Muscle of arm (tissue), 12 donors: Measurements from ENCODE around the gene WNT7A. TPM values are rescaled to one million over a fixed set of nuclear protein-coding genes. Genes with fewer than 3 reads are reported as not detected.

Experiments
- DNase-seq: peaks from one replicate; pipeline ENCODE4 v3.0.0-alpha.2; 2013
- polyA plus RNA-seq, 12 donors: library from polyadenylated mRNA; unstranded; fragments of 120-200 nt; gene quantifications; one replicate each; pipeline ENCODE4 v1.2.1, GENCODE V29; 2013; ENCODE audit not compliant: insufficient read length in 12 of 12

WNT7A gene
- polyA plus RNA-seq, 12 donors, result 0.04 to 4.5 (median 0.12) TPM; not detected in 5

DNA sequence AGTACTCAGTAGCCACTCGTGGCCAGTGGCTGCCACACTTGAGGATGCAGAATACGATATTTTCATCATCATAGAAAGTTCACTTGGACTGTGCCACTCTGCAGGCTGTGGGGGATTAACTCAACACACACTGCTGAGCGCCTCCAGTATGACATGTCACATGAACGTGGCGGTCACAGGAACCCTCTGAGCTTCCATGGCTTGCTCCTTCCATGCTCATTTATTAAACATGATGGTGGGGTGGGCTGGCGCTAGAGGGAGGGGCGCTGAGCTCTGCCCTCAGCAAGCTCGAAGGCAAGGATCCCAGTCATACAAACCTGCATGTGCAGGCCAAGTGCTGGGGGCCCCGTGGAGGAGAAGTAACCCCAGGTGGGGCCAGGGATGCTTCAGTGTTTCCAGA, 85.5 kb downstream of the WNT7A start:
- no peak for DNase-seq

- no peak for DNase-seq
Measured at GRCh38 chr3:13793451-13793850, 86.4 kb downstream of the WNT7A start.

DNA sequence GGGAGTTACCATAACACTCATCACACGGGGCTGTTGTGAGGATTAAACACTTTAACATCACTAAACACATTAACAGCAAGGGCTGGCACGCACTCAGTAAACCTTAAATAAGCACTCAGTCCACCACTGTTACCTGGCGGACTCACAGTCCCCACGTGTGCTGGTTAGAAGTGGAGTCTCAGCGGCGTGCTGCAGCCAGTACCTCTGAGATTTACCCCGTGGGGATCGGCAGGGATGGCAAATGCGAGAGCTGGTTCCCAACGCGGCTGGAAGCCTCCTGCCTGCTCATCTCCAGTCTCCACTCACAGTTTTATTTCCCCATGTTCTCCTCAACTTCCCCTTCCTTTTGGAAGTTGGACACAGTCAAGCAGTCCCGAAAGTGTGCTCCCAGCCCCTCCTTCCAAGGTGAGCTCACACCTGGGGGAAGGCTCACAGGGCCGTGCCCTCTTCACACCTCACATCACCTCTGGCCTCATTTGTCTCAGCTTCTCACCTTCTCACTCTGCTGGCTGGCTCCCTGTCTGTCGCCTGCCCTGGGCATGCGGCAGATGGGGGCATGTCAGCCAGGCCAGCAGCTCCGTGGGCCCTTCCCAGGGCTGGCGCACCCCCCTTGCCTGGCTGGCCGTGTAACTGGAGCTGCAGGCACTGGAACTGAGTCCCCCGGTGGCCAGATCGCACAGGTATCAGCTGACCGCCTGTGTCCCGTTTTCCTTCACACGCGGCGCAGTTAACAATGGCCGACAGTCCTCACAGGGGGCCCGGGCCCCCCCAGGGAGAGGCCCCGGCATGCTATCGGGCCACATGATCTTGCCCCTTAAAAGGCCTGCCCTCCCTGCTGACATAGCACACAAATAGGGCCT, 87.1 kb downstream of the WNT7A start:
- DNase-seq, result no peak

GRCh38 chr3:13792051-13792490, 87.8 kb downstream of the WNT7A start:
- no peak for DNase-seq

GRCh38 chr3:13791198-13792050, 88.4 kb downstream of the WNT7A start:
- no peak for DNase-seq

GRCh38 chr3:13790376-13791197, 89.3 kb downstream of the WNT7A start:
- DNase-seq, result no peak

DNA sequence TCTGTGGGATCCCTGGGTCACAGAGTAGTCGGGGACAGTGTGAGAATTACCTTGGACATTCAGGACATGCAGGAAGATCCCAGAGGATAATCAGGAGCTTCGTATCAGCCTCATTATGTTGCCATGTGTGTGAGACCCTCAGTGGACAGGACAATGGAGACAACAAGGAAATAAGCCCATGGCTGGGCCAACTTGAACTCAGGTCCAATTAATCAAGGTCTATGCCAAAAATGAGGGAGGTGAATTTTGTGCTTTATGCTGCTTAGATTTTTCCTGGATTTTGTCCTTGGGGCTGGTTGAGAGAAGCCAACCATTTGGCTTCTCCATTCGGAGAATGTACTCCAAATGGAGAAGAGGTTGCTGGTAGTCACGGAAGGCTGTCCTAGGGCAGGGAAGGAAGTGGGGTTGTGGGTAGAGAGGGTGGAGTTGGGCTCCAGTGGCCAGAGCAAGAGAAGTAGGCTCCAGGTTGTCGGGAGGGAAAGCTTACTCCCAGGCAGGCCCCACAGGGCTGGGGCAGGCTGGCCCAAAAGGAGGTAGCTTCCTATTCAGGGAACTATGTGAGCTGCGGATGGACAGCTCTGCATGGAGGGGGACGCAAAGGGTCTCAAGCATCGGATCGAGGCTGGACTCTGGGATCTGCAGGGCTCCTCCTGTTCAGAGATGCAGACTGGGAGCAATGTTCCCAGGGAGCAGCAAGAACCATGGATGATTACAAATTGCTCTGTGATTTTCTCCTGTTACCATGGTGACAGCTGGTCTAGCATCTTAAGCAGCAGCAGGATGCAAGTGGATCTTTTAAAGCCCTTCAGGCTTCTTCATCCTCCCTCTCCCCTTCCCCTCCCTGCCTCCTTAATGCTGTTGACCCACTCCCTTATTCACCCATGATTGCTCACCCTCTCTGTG, 91.1 kb downstream of the WNT7A start:
- no peak for DNase-seq

DNA sequence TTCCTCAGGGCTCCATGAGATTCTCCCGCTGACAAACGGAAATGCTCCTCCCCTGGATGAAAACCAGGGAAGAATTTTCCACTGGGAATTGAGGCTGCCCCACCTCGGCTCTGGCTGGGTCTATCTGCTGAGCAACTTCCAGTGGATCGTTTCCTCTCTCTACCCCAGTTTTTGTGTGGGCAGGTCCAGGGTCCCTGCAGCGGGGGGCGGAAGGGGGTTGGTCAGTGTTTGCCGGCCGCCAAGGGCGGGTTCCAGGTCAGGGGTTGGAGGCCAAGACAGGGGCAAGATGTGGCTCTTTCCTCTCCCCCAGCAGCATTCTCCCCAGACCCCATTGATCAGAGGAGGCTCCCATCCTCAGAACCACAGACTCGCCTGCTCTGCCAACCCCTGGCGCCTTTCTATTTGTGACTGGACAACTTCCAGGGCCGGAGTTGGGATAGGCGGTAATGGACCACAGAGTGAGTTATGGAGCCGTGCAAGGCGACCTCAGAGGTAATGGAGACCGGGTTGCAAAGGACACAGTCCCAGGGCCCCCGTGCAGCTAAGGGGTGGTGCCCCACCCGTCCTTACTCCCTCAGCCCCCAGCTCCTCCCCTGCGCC, 92.2 kb downstream of the WNT7A start:
- no peak for DNase-seq

- DNase-seq, result no peak
Measured at GRCh38 chr3:13786811-13787210, 93.1 kb downstream of the WNT7A start.

GRCh38 chr3:13785853-13786436, 93.9 kb downstream of the WNT7A start:
- no peak for DNase-seq

- no peak for DNase-seq
Measured at GRCh38 chr3:13785351-13785750, 94.5 kb downstream of the WNT7A start.

DNA sequence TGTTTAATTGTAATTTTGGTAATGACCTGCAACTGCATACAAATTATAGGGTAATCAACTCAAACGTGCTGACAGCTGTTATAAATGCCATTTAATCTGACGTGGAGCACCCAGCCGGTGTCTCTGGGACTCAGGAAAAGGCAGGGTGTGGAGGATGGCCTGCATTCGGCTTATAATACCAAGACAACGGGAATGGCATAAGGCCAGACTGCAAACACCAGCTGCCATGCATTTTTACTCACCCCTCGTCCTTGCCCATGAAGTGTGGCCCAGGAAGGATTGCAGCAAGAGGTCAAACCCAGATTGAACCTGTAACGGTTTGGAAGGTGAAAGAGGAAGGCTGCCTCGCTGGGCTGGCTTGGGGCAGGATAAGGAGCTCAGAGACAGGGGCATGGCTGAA, 96.4 kb downstream of the WNT7A start:
- no peak for DNase-seq

DNA sequence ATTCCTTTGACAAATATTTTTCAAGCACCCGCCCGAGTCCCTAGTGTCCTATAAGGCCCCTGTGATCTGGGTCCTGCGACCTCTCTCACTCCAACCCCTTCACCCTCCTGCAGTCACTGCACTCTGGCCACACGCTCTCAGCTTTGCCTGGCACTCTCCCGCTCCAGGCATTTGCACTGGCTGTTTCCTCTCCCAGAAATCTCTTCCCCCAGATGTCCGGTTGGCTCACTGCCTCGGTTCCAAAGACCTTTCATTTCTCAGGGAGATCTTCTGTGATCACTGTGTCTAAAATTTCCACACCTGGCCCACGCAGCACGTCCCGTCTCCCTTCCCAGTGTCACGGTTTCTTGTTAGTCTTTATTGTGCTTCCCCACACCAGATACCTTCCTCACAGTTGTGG, 97.4 kb downstream of the WNT7A start:
- peak; percentile 27 for DNase-seq

- DNase-seq, result no peak
Measured at GRCh38 chr3:13781417-13781816, 98.5 kb downstream of the WNT7A start.

GRCh38 chr3:13780432-13781176, 99.3 kb downstream of the WNT7A start:
- no peak for DNase-seq

DNA sequence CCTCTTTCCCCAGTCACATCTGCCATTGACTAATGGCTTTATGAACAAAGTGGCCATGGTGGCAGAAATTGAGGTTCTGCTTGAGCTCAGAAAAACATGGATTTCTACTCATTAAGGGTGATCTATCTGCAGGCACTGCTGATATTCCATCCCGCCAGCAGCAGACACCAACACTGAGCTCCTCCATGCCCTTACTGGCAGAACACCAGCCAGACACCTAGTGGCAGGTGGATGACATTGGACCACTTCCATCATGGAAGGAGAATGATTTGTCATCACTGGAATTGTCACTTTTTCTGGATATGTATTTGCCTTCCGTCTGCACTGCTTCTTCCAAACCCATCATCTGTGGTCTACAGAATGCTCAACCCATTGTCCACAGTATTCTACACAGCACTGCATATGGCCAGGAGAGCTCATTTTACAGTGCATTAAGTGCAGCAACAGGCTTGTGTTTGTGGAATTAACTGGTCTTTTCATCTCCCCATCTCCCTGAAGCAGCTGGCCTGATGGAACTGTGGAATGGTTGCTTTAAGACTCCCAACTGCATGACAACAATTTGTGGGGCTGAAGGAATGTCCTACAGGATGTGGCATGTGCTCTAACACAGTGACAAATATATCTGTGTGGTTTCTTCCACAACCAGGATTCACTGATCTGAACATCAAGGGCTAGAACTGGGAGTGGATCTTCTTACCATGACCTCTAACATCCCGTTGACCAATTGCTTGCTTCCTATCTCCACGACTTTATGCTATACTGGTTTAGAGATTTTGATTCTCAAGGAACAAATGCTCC, 103.4 kb downstream of the WNT7A start:
- DNase-seq, result no peak

DNA sequence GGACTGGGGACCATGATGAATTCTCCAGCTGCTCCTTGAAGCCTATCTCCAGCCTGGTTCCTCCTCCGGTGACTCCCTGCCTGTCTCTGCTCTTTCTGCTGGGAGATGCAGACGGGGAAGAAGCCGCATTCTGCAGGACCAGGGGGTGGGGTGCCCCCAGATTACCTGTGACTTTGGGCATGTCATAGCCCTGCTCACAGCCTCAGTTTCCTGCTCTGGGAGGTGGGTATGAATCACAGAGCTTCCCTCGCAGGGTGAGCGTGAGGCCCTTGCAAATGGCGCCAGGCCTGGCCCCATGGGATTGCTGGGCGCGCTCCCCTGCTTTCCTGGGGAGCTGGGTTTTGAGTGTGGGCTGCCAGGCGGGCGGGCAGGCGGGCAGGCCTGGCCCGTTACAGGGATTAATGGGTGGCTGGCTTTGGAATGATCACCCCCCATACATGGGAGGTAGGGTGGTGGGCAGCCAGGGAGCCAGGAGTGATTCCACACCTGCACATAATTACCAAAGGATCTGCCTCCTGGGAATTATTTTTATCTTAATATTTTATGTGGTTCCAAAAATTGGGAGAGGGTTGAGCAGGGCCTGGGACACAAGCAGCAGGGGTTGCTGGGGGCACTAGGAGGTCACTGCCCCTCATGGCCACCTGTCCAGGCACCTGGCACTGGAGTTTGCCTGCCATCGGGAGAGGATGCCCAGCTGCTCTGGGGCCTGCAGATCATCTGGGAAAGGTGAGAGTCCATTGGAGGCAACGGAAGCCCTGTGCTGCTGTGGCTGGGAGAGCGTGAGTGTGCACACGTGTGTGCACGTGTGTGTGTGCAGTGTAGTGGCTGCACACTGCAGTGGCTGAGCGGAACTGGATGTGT, 106.8 kb downstream of the WNT7A start:
- no peak for DNase-seq
